KMS-11 (cell line): ENCODE results near the gene SLC28A3.

Experiments
- H2AFZ ChIP-seq: fragments of 200-600 bp; sonication (generic); 2 replicates; pipeline ENCODE4 v1.6.1; 2016; ENCODE audit warnings: antibody characterized with exemption, mixed run types, low read depth
- H3K27ac ChIP-seq: fragments of 200-600 bp; sonication (generic); 2 replicates; pipeline ENCODE4 v1.6.1; 2016; ENCODE audit warnings: mild to moderate bottlenecking, mixed run types
- H3K27me3 ChIP-seq: fragments of 200-600 bp; sonication (generic); 2 replicates; pipeline ENCODE4 v1.6.1; 2017; ENCODE audit warnings: mild to moderate bottlenecking, low read depth, mixed run types, moderate library complexity; ENCODE audit not compliant: insufficient read depth
- H3K36me3 ChIP-seq: fragments of 200-600 bp; sonication (generic); 2 replicates; pipeline ENCODE4 v1.6.1; 2017; ENCODE audit warnings: mild to moderate bottlenecking, mixed run types; ENCODE audit not compliant: insufficient read depth
- H3K4me1 ChIP-seq: fragments of 200-600 bp; sonication (generic); 2 replicates; pipeline ENCODE4 v1.6.1; 2016; ENCODE audit warnings: mild to moderate bottlenecking, low read depth, mixed run types; ENCODE audit not compliant: poor library complexity, severe bottlenecking
- H3K4me2 ChIP-seq: fragments of 200-600 bp; sonication (generic); 2 replicates; pipeline ENCODE4 v1.7.0; 2016; ENCODE audit warnings: mild to moderate bottlenecking, mixed run types
- H3K4me3 ChIP-seq: fragments of 200-600 bp; sonication (generic); IDR thresholded peaks from 2 replicates; pipeline ENCODE4 v1.6.1; 2017; ENCODE audit warnings: low read depth, low read length, mixed read lengths; ENCODE audit not compliant: insufficient read depth
- H3K79me2 ChIP-seq: fragments of 200-600 bp; sonication (generic); 2 replicates; pipeline ENCODE4 v1.6.1; 2016; ENCODE audit warnings: low read depth, mixed run types; ENCODE audit not compliant: insufficient read depth
- H3K9ac ChIP-seq: fragments of 200-600 bp; sonication (generic); 2 replicates; pipeline ENCODE4 v1.6.1; 2016; ENCODE audit warnings: mild to moderate bottlenecking, mixed run types
- H4K20me1 ChIP-seq: fragments of 200-600 bp; sonication (generic); 2 replicates; pipeline ENCODE4 v1.6.1; 2016; ENCODE audit warnings: mild to moderate bottlenecking, mixed run types; ENCODE audit not compliant: insufficient read depth
- TF ChIP-seq, protein P1 (sequence below): fragments of 200-600 bp; sonication (generic); conservative IDR thresholded peaks from 2 replicates; pipeline ENCODE4 v1.6.1; 2017; ENCODE audit warnings: low read depth, mild to moderate bottlenecking, antibody characterized with exemption, low read length, moderate library complexity, mixed read lengths

The SLC28A3 gene

DNA sequence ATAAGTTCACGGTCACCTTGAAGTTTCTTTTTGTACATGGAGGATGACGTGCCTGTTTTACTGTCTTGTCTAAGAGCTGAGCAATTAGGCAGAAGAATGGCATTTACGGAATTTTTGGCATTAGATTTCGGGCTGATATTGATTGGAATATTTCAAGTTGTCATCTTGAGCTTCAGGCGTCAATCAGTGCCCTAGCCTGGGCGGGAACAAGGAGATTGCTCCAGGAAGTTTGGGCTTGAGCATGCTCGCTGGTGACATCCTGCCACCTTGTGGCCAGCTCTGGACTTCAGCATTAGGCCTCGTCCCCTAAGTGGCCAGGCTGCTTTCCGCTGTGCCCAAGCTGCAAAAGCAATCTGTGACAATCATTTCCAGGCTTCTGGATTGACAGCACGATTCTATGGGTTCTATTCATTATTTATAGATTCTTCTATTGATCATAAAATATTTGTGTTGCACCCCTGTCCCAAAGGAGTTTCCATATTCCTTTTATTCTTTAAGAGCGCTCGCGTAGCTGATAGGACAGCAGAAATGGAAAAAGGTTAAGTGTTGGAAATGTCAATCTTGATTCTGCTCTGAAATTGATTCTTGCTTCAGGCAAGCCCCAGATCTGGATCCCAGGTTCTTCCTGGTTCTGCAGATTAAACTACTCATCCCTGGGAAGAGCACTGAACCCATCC is 79.3 kb downstream of the SLC28A3 start:
- no peak overlapping the region for H3K27ac ChIP-seq
- H3K4me2 ChIP-seq, result no peak overlapping the region
- H4K20me1 ChIP-seq, result no peaks in the 10 kb centered on the region
- TF ChIP-seq, protein P1, sequence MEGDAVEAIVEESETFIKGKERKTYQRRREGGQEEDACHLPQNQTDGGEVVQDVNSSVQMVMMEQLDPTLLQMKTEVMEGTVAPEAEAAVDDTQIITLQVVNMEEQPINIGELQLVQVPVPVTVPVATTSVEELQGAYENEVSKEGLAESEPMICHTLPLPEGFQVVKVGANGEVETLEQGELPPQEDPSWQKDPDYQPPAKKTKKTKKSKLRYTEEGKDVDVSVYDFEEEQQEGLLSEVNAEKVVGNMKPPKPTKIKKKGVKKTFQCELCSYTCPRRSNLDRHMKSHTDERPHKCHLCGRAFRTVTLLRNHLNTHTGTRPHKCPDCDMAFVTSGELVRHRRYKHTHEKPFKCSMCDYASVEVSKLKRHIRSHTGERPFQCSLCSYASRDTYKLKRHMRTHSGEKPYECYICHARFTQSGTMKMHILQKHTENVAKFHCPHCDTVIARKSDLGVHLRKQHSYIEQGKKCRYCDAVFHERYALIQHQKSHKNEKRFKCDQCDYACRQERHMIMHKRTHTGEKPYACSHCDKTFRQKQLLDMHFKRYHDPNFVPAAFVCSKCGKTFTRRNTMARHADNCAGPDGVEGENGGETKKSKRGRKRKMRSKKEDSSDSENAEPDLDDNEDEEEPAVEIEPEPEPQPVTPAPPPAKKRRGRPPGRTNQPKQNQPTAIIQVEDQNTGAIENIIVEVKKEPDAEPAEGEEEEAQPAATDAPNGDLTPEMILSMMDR, result peak; percentile 85
- no peaks in the 10 kb centered on the region for H3K79me2 ChIP-seq
- no peak overlapping the region for H2AFZ ChIP-seq
- no peak overlapping the region for H3K4me3 ChIP-seq
- no peak overlapping the region for H3K9ac ChIP-seq
- H3K4me1 ChIP-seq, result no peaks in the 10 kb centered on the region
- no peaks in the 10 kb centered on the region for H3K36me3 ChIP-seq
- H3K27me3 ChIP-seq, result no peaks in the 10 kb centered on the region

GRCh38 chr9:84258371-84258770 is 82.2 kb downstream of the SLC28A3 start:
- Histone ChIP-seq H3K27me3 (no peaks in the 10 kb centered on the region), H3K36me3 (no peaks in the 10 kb centered on the region), H3K4me1 (no peaks in the 10 kb centered on the region), H3K79me2 (no peaks in the 10 kb centered on the region), H3K9ac (no peak overlapping the region), H4K20me1 (no peaks in the 10 kb centered on the region), H3K27ac (no peak overlapping the region), H2AFZ (no peak overlapping the region), H3K4me2 (no peak overlapping the region), H3K4me3 (no peak overlapping the region)
- TF ChIP-seq, protein P1, result no peak

DNA sequence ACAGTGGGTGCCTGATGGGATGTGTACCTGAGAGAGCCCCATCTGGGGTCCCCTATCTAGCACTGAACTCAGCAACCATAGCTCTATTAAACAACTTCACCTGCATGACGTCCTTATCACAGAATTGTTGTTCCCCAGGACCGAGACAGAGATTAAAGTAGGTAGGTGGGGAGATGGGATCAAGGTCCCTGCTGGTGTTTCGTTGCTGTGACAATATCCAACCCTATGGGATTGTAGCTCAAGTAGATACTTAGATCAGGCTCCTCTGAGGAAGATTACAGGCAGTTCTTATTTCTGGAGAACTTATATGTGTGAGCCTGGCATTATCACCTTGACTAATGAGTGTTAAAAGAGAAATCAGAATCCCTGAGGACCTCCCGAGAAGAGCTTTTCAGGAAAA is 84.9 kb downstream of the SLC28A3 start:
- no peak overlapping the region for H3K27ac ChIP-seq
- H3K4me3 ChIP-seq, result no peak overlapping the region
- TF ChIP-seq, protein P1, result no peak
- no peaks in the 10 kb centered on the region for H3K79me2 ChIP-seq
- H3K4me1 ChIP-seq, result no peaks in the 10 kb centered on the region
- H3K36me3 ChIP-seq, result no peaks in the 10 kb centered on the region
- no peak overlapping the region for H3K9ac ChIP-seq
- no peak overlapping the region for H3K4me2 ChIP-seq
- no peak overlapping the region for H2AFZ ChIP-seq
- no peaks in the 10 kb centered on the region for H3K27me3 ChIP-seq
- no peaks in the 10 kb centered on the region for H4K20me1 ChIP-seq

GRCh38 chr9:84254972-84255371 is 85.6 kb downstream of the SLC28A3 start:
- no peak overlapping the region for H3K4me2 ChIP-seq
- H3K4me1 ChIP-seq, result no peaks in the 10 kb centered on the region
- no peaks in the 10 kb centered on the region for H3K36me3 ChIP-seq
- H2AFZ ChIP-seq, result no peak overlapping the region
- TF ChIP-seq, protein P1, result no peak
- H3K4me3 ChIP-seq, result no peak overlapping the region
- no peaks in the 10 kb centered on the region for H3K79me2 ChIP-seq
- H3K9ac ChIP-seq, result no peak overlapping the region
- no peaks in the 10 kb centered on the region for H4K20me1 ChIP-seq
- H3K27ac ChIP-seq, result no peak overlapping the region
- no peaks in the 10 kb centered on the region for H3K27me3 ChIP-seq
